Measurements from ENCODE around the gene KRT13. TPM values are rescaled to one million over a fixed set of nuclear protein-coding genes. Genes with fewer than 3 reads are reported as not detected.

KRT13 gene
- total RNA-seq (2013; cell fraction: nucleolus; rRNA removed), result not detected in 2 replicates
- not detected in 2 replicates for total RNA-seq (2014; rRNA removed)
- not detected in 2 replicates for total RNA-seq (2014; rRNA removed; fragmentation: Illumina TruSeq; extraction: Trizol)
- not detected in 2 replicates for total RNA-seq (2021)
- not detected for polyA plus RNA-seq (2011; ENCODE audit: low read depth)
- not detected in 2 replicates for polyA plus RNA-seq (2011; rRNA removed)
- not detected in 2 replicates for polyA plus RNA-seq (2011; cell fraction: cytosol; rRNA removed)
- polyA plus RNA-seq (2011; cell fraction: nucleus; rRNA removed), result not detected in 2 replicates
- not detected in 2 replicates for polyA plus RNA-seq (2012)
- not detected in 2 replicates for polyA plus RNA-seq (2014; fragmentation: Illumina TruSeq; extraction: Trizol)
- polyA plus RNA-seq (2014; fragmentation: Nextera tagmentation; extraction: Ambion mirVana), result not detected
- polyA plus RNA-seq (2014; rRNA removed), result not detected in 2 replicates
- polyA plus RNA-seq (2016; fragmentation: Nextera tagmentation; extraction: Ambion mirVana), result not detected
- polyA minus RNA-seq (2011; rRNA and poly(A)+ RNA removed), result not detected in 2 replicates
- polyA minus RNA-seq (2011; cell fraction: cytosol; rRNA and poly(A)+ RNA removed), result not detected in 2 replicates
- polyA minus RNA-seq (2011; cell fraction: nucleus; rRNA and poly(A)+ RNA removed), result not detected in 2 replicates
- Bru-seq, nascent RNA, result not detected
- not detected for BruChase-seq, experiment 1, labeled RNA remaining after a 6-hour chase
- not detected for BruChase-seq, experiment 2, labeled RNA remaining after a 2-hour chase
- long read RNA-seq, experiment 1, result 0 reads
- long read RNA-seq, experiment 2, result 0 reads

DNA sequence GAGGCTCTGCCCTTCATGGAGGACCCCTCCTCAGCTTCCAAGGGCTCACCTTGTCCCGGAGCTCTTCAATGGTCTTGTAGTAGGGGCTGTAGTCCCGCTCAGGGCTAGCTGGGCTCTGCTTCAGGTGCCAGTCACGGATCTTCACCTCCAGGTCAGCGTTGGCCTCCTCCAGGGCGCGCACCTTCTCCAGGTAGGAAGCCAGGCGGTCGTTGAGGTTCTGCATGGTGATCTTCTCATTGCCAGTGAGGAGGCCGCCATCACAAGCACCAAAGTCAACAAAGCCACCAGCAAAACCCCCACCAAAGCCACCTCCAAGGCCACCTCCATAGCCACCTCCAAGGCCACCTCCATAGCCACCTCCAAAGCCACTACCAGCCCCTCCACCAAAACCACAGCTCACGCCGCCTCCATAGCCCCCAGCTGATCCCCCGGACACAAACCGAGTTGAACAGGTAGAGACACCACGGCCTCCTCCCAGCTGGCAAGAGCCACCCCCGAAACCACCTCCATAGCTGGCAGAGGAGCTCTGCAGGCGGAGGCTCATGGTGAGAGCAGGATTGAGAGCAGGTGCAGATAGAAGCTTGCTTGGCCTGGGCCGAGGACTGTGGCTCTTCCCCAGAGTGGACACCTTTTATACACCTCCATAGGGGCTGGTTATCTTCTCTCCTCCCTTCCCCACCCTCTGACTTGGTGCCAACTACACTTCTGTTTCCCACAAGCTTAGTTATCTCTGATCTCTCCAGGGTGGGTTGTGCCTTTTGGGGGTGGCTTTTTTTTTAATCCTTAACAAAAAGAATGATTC, at the start of gene KRT13:
KRT13 (minus strand) TSS at position 606 of the 802 bp plus-strand sequence; CDS start at position 544, 62 bp downstream.
- SMC1A ChIA-PET (ENCODE audit: uncharacterized antibody, unreplicated experiment), result no interaction called here
- H4K20me1 ChIP-seq (ENCODE audit: control insufficient read depth, insufficient read depth), result no peaks in the 10 kb centered on the region
- RAD21 ChIA-PET (ENCODE audit: unreplicated experiment), result no interaction called here
- H3K4me2 ChIP-seq (ENCODE audit: control insufficient read depth, insufficient read depth), result no peak within 1 kb of the TSS
- WGBS (ENCODE audit: insufficient coverage, insufficient replicate concordance, low lambda C conversion rate, missing lambda C conversion rate), result 28% methylated on average over 17 of the region's 17 CpGs
- intact Hi-C loops (cut with micrococcal nuclease; ENCODE audit: unreplicated experiment) (no loop called here), in situ Hi-C loops (cut with MboI) (no loop called here)
- no peak for ATAC-seq
- no peak within 1 kb of the TSS for H3K4me3 ChIP-seq
- no peak within 1 kb of the TSS for H2AFZ ChIP-seq (ENCODE audit: control insufficient read depth, low read depth, low read length)
- CTCF ChIA-PET, result no interaction called here
- peaks cover 0 to 8% of the 10 kb centered on the region in 2 experiments; a peak in 2 of 4 replicates for H3K27me3 ChIP-seq (replicated peaks in 1 of 2; ENCODE audit: control insufficient read depth in 2 of 2, insufficient read depth in 2 of 2, low read length in 1 of 2)
- no peak for FAIRE-seq
- no peaks in the 10 kb centered on the region for H3K9me3 ChIP-seq (replicated peaks; ENCODE audit: control insufficient read depth, insufficient read depth, low read length)
- POLR2A ChIA-PET, result no interaction called here
- no peaks in the 10 kb centered on the region for H3K4me1 ChIP-seq (ENCODE audit: control insufficient read depth, insufficient read depth, low read length)
- no peak for DNase-seq (ENCODE audit: low read depth, low spot score)
- H3K27ac ChIP-seq (ENCODE audit: control insufficient read depth, insufficient read depth), result no peak within 1 kb of the TSS
- no peaks in the 10 kb centered on the region for H3K36me3 ChIP-seq (ENCODE audit: control insufficient read depth in 2 of 2, insufficient read depth in 2 of 2, low read length in 1 of 2)
- BruUV-seq (replicated peaks), result no TSS peak
- no peak within 1 kb of the TSS for H3K9ac ChIP-seq (ENCODE audit: control insufficient read depth, insufficient read depth, low read length)
- no peaks in the 10 kb centered on the region for H3K79me2 ChIP-seq (ENCODE audit: control insufficient read depth, insufficient read depth, low read length)
- TF ChIP-seq NFIC (IDR thresholded peaks at IDR 0.05; ENCODE audit: low read depth, low read length) (no peak), WRNIP1 (IDR thresholded peaks at IDR 0.05; ENCODE audit: borderline replicate concordance, low read depth, low read length) (no peak), SMARCA5 (IDR thresholded peaks at IDR 0.05) (no peak), MEF2A (IDR thresholded peaks at IDR 0.05; ENCODE audit: insufficient read depth, low read depth, low read length) (no peak), ZNF384 (IDR thresholded peaks at IDR 0.05; ENCODE audit: borderline replicate concordance, low read depth, low read length) (no peak), KDM1A (IDR thresholded peaks at IDR 0.05; ENCODE audit: borderline replicate concordance) (no peak), RAD51 (IDR thresholded peaks at IDR 0.05) (no peak)
- TF ChIP-seq, protein P1, sequence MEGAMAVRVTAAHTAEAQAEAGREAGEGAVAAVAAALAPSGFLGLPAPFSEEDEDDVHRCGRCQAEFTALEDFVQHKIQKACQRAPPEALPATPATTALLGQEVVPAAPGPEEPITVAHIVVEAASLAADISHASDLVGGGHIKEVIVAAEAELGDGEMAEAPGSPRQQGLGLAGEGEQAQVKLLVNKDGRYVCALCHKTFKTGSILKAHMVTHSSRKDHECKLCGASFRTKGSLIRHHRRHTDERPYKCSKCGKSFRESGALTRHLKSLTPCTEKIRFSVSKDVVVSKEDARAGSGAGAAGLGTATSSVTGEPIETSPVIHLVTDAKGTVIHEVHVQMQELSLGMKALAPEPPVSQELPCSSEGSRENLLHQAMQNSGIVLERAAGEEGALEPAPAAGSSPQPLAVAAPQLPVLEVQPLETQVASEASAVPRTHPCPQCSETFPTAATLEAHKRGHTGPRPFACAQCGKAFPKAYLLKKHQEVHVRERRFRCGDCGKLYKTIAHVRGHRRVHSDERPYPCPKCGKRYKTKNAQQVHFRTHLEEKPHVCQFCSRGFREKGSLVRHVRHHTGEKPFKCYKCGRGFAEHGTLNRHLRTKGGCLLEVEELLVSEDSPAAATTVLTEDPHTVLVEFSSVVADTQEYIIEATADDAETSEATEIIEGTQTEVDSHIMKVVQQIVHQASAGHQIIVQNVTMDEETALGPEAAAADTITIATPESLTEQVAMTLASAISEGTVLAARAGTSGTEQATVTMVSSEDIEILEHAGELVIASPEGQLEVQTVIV (IDR thresholded peaks at IDR 0.05; ENCODE audit: borderline replicate concordance, partially characterized antibody), result no peak
- TF ChIP-seq, protein P2, sequence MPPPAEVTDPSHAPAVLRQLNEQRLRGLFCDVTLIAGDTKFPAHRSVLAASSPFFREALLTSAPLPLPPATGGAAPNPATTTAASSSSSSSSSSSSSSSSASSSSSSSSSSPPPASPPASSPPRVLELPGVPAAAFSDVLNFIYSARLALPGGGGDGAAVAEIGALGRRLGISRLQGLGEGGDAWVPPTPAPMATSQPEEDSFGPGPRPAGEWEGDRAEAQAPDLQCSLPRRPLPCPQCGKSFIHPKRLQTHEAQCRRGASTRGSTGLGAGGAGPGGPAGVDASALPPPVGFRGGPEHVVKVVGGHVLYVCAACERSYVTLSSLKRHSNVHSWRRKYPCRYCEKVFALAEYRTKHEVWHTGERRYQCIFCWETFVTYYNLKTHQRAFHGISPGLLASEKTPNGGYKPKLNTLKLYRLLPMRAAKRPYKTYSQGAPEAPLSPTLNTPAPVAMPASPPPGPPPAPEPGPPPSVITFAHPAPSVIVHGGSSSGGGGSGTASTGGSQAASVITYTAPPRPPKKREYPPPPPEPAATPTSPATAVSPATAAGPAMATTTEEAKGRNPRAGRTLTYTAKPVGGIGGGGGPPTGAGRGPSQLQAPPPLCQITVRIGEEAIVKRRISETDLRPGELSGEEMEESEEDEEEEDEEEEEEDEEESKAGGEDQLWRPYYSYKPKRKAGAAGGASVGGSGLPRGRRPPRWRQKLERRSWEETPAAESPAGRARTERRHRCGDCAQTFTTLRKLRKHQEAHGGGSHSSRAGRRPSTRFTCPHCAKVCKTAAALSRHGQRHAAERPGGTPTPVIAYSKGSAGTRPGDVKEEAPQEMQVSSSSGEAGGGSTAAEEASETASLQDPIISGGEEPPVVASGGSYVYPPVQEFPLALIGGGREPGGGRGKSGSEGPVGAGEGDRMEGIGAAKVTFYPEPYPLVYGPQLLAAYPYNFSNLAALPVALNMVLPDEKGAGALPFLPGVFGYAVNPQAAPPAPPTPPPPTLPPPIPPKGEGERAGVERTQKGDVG (CRISPR knock-in tag; IDR thresholded peaks at IDR 0.05), result no peak
- TF ChIP-seq, protein P3, sequence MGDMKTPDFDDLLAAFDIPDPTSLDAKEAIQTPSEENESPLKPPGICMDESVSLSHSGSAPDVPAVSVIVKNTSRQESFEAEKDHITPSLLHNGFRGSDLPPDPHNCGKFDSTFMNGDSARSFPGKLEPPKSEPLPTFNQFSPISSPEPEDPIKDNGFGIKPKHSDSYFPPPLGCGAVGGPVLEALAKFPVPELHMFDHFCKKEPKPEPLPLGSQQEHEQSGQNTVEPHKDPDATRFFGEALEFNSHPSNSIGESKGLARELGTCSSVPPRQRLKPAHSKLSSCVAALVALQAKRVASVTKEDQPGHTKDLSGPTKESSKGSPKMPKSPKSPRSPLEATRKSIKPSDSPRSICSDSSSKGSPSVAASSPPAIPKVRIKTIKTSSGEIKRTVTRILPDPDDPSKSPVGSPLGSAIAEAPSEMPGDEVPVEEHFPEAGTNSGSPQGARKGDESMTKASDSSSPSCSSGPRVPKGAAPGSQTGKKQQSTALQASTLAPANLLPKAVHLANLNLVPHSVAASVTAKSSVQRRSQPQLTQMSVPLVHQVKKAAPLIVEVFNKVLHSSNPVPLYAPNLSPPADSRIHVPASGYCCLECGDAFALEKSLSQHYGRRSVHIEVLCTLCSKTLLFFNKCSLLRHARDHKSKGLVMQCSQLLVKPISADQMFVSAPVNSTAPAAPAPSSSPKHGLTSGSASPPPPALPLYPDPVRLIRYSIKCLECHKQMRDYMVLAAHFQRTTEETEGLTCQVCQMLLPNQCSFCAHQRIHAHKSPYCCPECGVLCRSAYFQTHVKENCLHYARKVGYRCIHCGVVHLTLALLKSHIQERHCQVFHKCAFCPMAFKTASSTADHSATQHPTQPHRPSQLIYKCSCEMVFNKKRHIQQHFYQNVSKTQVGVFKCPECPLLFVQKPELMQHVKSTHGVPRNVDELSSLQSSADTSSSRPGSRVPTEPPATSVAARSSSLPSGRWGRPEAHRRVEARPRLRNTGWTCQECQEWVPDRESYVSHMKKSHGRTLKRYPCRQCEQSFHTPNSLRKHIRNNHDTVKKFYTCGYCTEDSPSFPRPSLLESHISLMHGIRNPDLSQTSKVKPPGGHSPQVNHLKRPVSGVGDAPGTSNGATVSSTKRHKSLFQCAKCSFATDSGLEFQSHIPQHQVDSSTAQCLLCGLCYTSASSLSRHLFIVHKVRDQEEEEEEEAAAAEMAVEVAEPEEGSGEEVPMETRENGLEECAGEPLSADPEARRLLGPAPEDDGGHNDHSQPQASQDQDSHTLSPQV (IDR thresholded peaks at IDR 0.05), result no peak
